MM.1S (cell line): ENCODE results near the gene SAMD4A.

Experiments used
- DNase-seq: peaks from one replicate; pipeline ENCODE4 v3.0.0-alpha.2; 2015
- H2AFZ ChIP-seq: fragments of 300-600 bp; sonication (generic); 2 replicates; pipeline ENCODE4 v1.6.0; 2016; ENCODE audit warnings: antibody characterized with exemption, low read length
- H3F3A ChIP-seq: fragments of 300-600 bp; sonication (generic); 2 replicates; pipeline ENCODE4 v1.6.1; 2016; ENCODE audit warnings: mild to moderate bottlenecking, antibody characterized with exemption, low read length, moderate library complexity, mixed read lengths; ENCODE audit not compliant: insufficient read depth
- H3K27ac ChIP-seq: fragments of 300-600 bp; sonication (generic); 2 replicates; pipeline ENCODE4 v1.5.1; 2016; ENCODE audit warnings: mild to moderate bottlenecking, low read length
- H3K27me3 ChIP-seq: fragments of 300-600 bp; sonication (generic); replicated peaks from 2 replicates; pipeline ENCODE4 v1.6.0; 2016; ENCODE audit warnings: low read length; ENCODE audit not compliant: insufficient read depth
- H3K36me3 ChIP-seq: fragments of 300-600 bp; sonication (generic); replicated peaks from 2 replicates; pipeline ENCODE4 v1.6.1; 2016; ENCODE audit warnings: mild to moderate bottlenecking, low read length, mixed read lengths; ENCODE audit not compliant: insufficient read depth
- H3K4me1 ChIP-seq: fragments of 300-600 bp; sonication (generic); 2 replicates; pipeline ENCODE4 v1.6.1; 2016; ENCODE audit warnings: low read length, mixed read lengths
- H3K4me2 ChIP-seq: fragments of 300-600 bp; sonication (generic); 2 replicates; pipeline ENCODE4 v1.6.0; 2016; ENCODE audit warnings: low read depth, low read length
- H3K4me3 ChIP-seq: fragments of 300-600 bp; sonication (generic); 2 replicates; pipeline ENCODE4 v1.5.1; 2016; ENCODE audit warnings: low read length, mixed read lengths
- H3K79me2 ChIP-seq: fragments of 300-600 bp; sonication (generic); 2 replicates; pipeline ENCODE4 v1.6.1; 2016; ENCODE audit warnings: mixed run types, low read length, mixed read lengths
- H3K9ac ChIP-seq: fragments of 300-600 bp; sonication (generic); 2 replicates; pipeline ENCODE4 v1.6.1; 2016; ENCODE audit warnings: low read length, mixed read lengths
- H3K9me2 ChIP-seq: fragments of 300-600 bp; sonication (generic); replicated peaks from 2 replicates; pipeline ENCODE4 v1.6.1; 2016; ENCODE audit warnings: mild to moderate bottlenecking, low read length, mixed read lengths; ENCODE audit not compliant: insufficient read depth
- H3K9me3 ChIP-seq: fragments of 300-600 bp; sonication (generic); replicated peaks from 2 replicates; pipeline ENCODE4 v1.6.1; 2016; ENCODE audit warnings: mild to moderate bottlenecking, low read length, mixed read lengths; ENCODE audit not compliant: insufficient read depth
- H4K20me1 ChIP-seq: fragments of 300-600 bp; sonication (generic); 2 replicates; pipeline ENCODE4 v1.6.1; 2016; ENCODE audit warnings: mild to moderate bottlenecking, low read length, moderate library complexity, mixed read lengths; ENCODE audit not compliant: insufficient read depth
- EZH2 ChIP-seq: fragments of 300-600 bp; sonication (generic); optimal IDR thresholded peaks from 2 replicates; pipeline ENCODE3; 2017; ENCODE audit warnings: low read depth, mild to moderate bottlenecking, antibody characterized with exemption, low read length, mixed read lengths
- EZH2phosphoT487 ChIP-seq: fragments of 300-600 bp; sonication (generic); IDR thresholded peaks from 2 replicates; pipeline ENCODE4 v1.6.1; 2018; ENCODE audit warnings: antibody characterized with exemption, low read length
- TF ChIP-seq, protein P1 (sequence below): fragments of 300-600 bp; sonication (generic); IDR thresholded peaks from 2 replicates; pipeline ENCODE4 v1.5.1; 2016; ENCODE audit warnings: antibody characterized with exemption, low read length, mixed read lengths

SAMD4A gene

GRCh38 chr14:54766276-54767138 is 199.6 kb downstream of the SAMD4A start:
- DNase-seq, result no peak
- Histone ChIP-seq H3K79me2 (no peaks in the 10 kb centered on the region), H3K4me3 (no peak overlapping the region), H3K27ac (no peak overlapping the region), H3K36me3 (no peaks in the 10 kb centered on the region), H2AFZ (no peak overlapping the region), H3K4me2 (no peak overlapping the region), H3K4me1 (no peaks in the 10 kb centered on the region), H3F3A (no peaks in the 10 kb centered on the region), H3K9me3 (no peaks in the 10 kb centered on the region), H3K9ac (no peak overlapping the region), H4K20me1 (no peaks in the 10 kb centered on the region), H3K9me2 (no peaks in the 10 kb centered on the region), H3K27me3 (no peaks in the 10 kb centered on the region)
- no peak for TF ChIP-seq EZH2phosphoT487
- no peak for TF ChIP-seq EZH2

GRCh38 chr14:54767139-54767431 is 200.2 kb downstream of the SAMD4A start:
- Histone ChIP-seq H3K36me3 (no peaks in the 10 kb centered on the region), H3K27me3 (no peaks in the 10 kb centered on the region)
- TF ChIP-seq EZH2 (no peak), EZH2phosphoT487 (no peak)
- TF ChIP-seq, protein P1, sequence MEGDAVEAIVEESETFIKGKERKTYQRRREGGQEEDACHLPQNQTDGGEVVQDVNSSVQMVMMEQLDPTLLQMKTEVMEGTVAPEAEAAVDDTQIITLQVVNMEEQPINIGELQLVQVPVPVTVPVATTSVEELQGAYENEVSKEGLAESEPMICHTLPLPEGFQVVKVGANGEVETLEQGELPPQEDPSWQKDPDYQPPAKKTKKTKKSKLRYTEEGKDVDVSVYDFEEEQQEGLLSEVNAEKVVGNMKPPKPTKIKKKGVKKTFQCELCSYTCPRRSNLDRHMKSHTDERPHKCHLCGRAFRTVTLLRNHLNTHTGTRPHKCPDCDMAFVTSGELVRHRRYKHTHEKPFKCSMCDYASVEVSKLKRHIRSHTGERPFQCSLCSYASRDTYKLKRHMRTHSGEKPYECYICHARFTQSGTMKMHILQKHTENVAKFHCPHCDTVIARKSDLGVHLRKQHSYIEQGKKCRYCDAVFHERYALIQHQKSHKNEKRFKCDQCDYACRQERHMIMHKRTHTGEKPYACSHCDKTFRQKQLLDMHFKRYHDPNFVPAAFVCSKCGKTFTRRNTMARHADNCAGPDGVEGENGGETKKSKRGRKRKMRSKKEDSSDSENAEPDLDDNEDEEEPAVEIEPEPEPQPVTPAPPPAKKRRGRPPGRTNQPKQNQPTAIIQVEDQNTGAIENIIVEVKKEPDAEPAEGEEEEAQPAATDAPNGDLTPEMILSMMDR, result no peak

GRCh38 chr14:54767450-54767849 is 200.5 kb downstream of the SAMD4A start:
- no peaks in the 10 kb centered on the region for H3K9me3 ChIP-seq
- no peak overlapping the region for H3K4me3 ChIP-seq
- no peaks in the 10 kb centered on the region for H3K36me3 ChIP-seq
- no peak overlapping the region for H3K27ac ChIP-seq
- DNase-seq, result no peak
- no peak overlapping the region for H3K4me2 ChIP-seq
- TF ChIP-seq, protein P1, result no peak
- no peak for TF ChIP-seq EZH2phosphoT487
- H3K27me3 ChIP-seq, result no peaks in the 10 kb centered on the region
- no peak overlapping the region for H3K9ac ChIP-seq
- H4K20me1 ChIP-seq, result no peaks in the 10 kb centered on the region
- no peaks in the 10 kb centered on the region for H3K9me2 ChIP-seq
- H3K4me1 ChIP-seq, result peaks cover 4% of the 10 kb centered on the region
- no peak overlapping the region for H2AFZ ChIP-seq
- H3F3A ChIP-seq, result no peaks in the 10 kb centered on the region
- H3K79me2 ChIP-seq, result no peaks in the 10 kb centered on the region

More at GRCh38 chr14:54767139-54767431, 200.2 kb downstream of the SAMD4A start:
- DNase-seq, result no peak
- Histone ChIP-seq H3K4me2 (no peak overlapping the region), H3F3A (no peaks in the 10 kb centered on the region), H3K4me3 (no peak overlapping the region), H3K9ac (no peak overlapping the region), H3K4me1 (no peaks in the 10 kb centered on the region), H3K9me3 (no peaks in the 10 kb centered on the region), H3K27ac (no peak overlapping the region), H4K20me1 (no peaks in the 10 kb centered on the region), H3K9me2 (no peaks in the 10 kb centered on the region), H3K79me2 (no peaks in the 10 kb centered on the region), H2AFZ (no peak overlapping the region)

- Histone ChIP-seq H2AFZ (no peak overlapping the region), H3K79me2 (no peaks in the 10 kb centered on the region), H3K4me2 (no peak overlapping the region), H3K36me3 (no peaks in the 10 kb centered on the region), H3K9me2 (no peaks in the 10 kb centered on the region), H3K4me3 (no peak overlapping the region), H3F3A (peaks cover 8% of the 10 kb centered on the region), H4K20me1 (no peaks in the 10 kb centered on the region), H3K9ac (no peak overlapping the region), H3K27me3 (no peaks in the 10 kb centered on the region), H3K9me3 (no peaks in the 10 kb centered on the region), H3K4me1 (peaks cover 11% of the 10 kb centered on the region), H3K27ac (no peak overlapping the region)
- TF ChIP-seq, protein P1, result no peak
- TF ChIP-seq EZH2phosphoT487 (no peak), EZH2 (no peak)
- no peak for DNase-seq
These were observed 201.7 kb downstream of the SAMD4A start for GRCh38 chr14:54768501-54769129.
